22Rv1 (cell line): ENCODE measurements around the gene ODAD4.

Source experiments
- ZFX ChIP-seq: fragments of 450-650 bp; IDR thresholded peaks from 2 replicates; pipeline ENCODE4 v1.6.1; 2017; ENCODE audit warnings: antibody characterized with exemption, borderline replicate concordance
- TF ChIP-seq, protein P1 (sequence below): fragments of 450-650 bp; IDR thresholded peaks from 2 replicates; pipeline ENCODE4 v1.5.1; 2017; ENCODE audit warnings: mild to moderate bottlenecking

DNA sequence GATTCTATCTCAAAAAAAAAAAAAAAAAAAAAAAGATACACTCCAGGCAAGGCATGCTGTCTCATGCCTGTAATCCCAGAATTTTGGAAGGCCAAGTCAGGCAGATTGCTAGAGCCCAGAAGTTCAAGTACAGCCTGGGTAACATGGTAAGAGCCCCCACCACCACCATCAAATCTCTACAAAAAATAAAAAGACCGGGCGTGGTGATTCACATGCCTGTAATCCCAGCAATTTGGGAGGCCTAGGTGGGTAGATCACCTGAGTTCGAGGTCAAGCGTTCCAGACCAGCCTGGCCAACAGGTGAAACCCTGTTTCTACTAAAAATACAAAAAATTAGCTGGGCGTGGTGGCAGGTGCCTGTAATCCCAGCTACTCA is 9.8 kb upstream of the ODAD4 start:
- TF ChIP-seq, protein P1, sequence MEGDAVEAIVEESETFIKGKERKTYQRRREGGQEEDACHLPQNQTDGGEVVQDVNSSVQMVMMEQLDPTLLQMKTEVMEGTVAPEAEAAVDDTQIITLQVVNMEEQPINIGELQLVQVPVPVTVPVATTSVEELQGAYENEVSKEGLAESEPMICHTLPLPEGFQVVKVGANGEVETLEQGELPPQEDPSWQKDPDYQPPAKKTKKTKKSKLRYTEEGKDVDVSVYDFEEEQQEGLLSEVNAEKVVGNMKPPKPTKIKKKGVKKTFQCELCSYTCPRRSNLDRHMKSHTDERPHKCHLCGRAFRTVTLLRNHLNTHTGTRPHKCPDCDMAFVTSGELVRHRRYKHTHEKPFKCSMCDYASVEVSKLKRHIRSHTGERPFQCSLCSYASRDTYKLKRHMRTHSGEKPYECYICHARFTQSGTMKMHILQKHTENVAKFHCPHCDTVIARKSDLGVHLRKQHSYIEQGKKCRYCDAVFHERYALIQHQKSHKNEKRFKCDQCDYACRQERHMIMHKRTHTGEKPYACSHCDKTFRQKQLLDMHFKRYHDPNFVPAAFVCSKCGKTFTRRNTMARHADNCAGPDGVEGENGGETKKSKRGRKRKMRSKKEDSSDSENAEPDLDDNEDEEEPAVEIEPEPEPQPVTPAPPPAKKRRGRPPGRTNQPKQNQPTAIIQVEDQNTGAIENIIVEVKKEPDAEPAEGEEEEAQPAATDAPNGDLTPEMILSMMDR = no peak
- no peak for TF ChIP-seq ZFX
